ENCODE measurements around the gene COL4A6.

DNA sequence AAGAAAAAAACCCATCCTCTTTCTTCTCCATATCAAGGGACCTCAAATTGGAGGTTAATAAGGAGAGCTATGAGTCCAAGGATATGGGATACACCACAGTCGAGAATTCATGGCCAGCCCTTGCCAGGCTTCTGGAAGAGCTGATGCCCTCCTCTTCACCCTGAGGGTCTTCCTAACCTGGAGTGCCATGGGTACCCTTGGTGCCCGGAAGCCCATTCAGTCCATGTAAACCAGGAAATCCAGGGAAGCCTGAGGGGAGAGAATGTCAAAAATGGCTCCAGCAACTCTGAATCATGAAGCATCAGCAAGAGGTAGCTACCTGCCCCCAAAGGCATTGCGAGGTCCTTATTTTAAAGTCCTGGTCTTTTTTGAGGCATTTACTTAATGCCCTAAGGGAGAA lies 268.5 kb downstream of the COL4A6 start:
- TF ChIP-seq, protein P1, sequence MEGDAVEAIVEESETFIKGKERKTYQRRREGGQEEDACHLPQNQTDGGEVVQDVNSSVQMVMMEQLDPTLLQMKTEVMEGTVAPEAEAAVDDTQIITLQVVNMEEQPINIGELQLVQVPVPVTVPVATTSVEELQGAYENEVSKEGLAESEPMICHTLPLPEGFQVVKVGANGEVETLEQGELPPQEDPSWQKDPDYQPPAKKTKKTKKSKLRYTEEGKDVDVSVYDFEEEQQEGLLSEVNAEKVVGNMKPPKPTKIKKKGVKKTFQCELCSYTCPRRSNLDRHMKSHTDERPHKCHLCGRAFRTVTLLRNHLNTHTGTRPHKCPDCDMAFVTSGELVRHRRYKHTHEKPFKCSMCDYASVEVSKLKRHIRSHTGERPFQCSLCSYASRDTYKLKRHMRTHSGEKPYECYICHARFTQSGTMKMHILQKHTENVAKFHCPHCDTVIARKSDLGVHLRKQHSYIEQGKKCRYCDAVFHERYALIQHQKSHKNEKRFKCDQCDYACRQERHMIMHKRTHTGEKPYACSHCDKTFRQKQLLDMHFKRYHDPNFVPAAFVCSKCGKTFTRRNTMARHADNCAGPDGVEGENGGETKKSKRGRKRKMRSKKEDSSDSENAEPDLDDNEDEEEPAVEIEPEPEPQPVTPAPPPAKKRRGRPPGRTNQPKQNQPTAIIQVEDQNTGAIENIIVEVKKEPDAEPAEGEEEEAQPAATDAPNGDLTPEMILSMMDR (IDR thresholded peaks at IDR 0.05; ENCODE audit: extremely low read depth in 1 of 2, insufficient read depth in 1 of 2, low read depth in 1 of 2, low read length in 2 of 2), result no peak
- no peak for TF ChIP-seq JUN (IDR thresholded peaks at IDR 0.05; ENCODE audit: borderline replicate concordance, insufficient read depth, insufficient read length, low read depth)
- no peak for TF ChIP-seq POLR2A (IDR thresholded peaks at IDR 0.05; ENCODE audit: low read depth, low read length)
- no peak for TF ChIP-seq POLR2AphosphoS5 (IDR thresholded peaks at IDR 0.05; ENCODE audit: insufficient read depth, low read depth, low read length)
- no peak for TF ChIP-seq EZH2 (IDR thresholded peaks at IDR 0.05; ENCODE audit: borderline replicate concordance, low read depth, low read length, severe bottlenecking)
- no peak for TF ChIP-seq GATA2 (IDR thresholded peaks at IDR 0.05; ENCODE audit: insufficient read depth, insufficient read length, low read depth, low read length)
- TF ChIP-seq MYC (IDR thresholded peaks at IDR 0.05; ENCODE audit: low read depth, low read length), result no peak
- TF ChIP-seq, protein P2, sequence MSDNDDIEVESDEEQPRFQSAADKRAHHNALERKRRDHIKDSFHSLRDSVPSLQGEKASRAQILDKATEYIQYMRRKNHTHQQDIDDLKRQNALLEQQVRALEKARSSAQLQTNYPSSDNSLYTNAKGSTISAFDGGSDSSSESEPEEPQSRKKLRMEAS (IDR thresholded peaks at IDR 0.05; ENCODE audit: insufficient read depth, insufficient read length), result no peak

All from endothelial cell of umbilical vein (primary cell).